T-helper 1 cell treated with Interleukin-12 subunit alpha and Interleukin-12 subunit beta and Interleukin-4 antibody, amounts not matched to agents 30 ng/mL and 1 ng/mL, for 36 hours (primary cell): ENCODE results near the gene IGLL1. TPM values are rescaled to one million over a fixed set of nuclear protein-coding genes. Genes with fewer than 3 reads are reported as not detected.

Experiments
- intact Hi-C: fragments of 100-400 bp; cut with micrococcal nuclease; formaldehyde crosslinking; loops from one replicate; pipeline ENCODE4 v1.15.1; 2024
- total RNA-seq: library from RNA; stranded (reverse); gene quantifications from 2 replicates; pipeline ENCODE4 v1.2.3, GENCODE V29; 2022

The IGLL1 gene
- total RNA-seq, 1 donor from 2014 or later: not detected

- intact Hi-C loops: loop anchor here (10.0 kb wide), 2 partner anchors 217 to 223 kb away; partner anchors contain the start of genes VPREB3 and ZNF70
Observed at GRCh38 chr22:23531283-23531956, 48.7 kb downstream of the IGLL1 start.

- intact Hi-C loops: loop anchor here (10.0 kb wide), 2 partner anchors 216 to 224 kb away; partner anchors contain the start of genes VPREB3 and ZNF70
Observed at GRCh38 chr22:23530766-23531282, 49.3 kb downstream of the IGLL1 start.

- intact Hi-C loops: loop anchor here (10.0 kb wide), 2 partner anchors 215 to 225 kb away; partner anchors contain the start of genes VPREB3 and ZNF70
Observed at GRCh38 chr22:23530106-23530505, 50.0 kb downstream of the IGLL1 start.

GRCh38 chr22:23529166-23530103 lies 50.7 kb downstream of the IGLL1 start:
- intact Hi-C loops: loop anchor here (10.0 kb wide), 2 partner anchors 215 to 225 kb away; partner anchors contain the start of genes VPREB3 and ZNF70

GRCh38 chr22:23527971-23528740 lies 51.9 kb downstream of the IGLL1 start:
- intact Hi-C loops: no loop called here

- intact Hi-C loops: no loop called here
Observed at GRCh38 chr22:23526596-23527316, 53.3 kb downstream of the IGLL1 start.

GRCh38 chr22:23525510-23525909 lies 54.6 kb downstream of the IGLL1 start:
- intact Hi-C loops: no loop called here

- intact Hi-C loops: no loop called here
Observed at GRCh38 chr22:23524226-23524625, 55.9 kb downstream of the IGLL1 start.

- intact Hi-C loops: no loop called here
Observed at GRCh38 chr22:23523713-23524112, 56.4 kb downstream of the IGLL1 start.

Other genes starting within 250 kb of the IGLL1 start
- gene DRICH1, start 52.0 kb upstream of the IGLL1 start, total RNA-seq: 0.98 and 1.4 TPM in 2 replicates
- 33.2 and 34.8 TPM in 2 replicates for gene RGL4, start 110.7 kb upstream of the IGLL1 start, total RNA-seq
- gene ZNF70, start 170.8 kb upstream of the IGLL1 start, total RNA-seq: 2.5 and 2.8 TPM in 2 replicates
- gene VPREB3, start 174.1 kb upstream of the IGLL1 start, total RNA-seq: not detected in 2 replicates
- 0.41 and 0.74 TPM in 2 replicates for gene C22orf15, start 182.7 kb upstream of the IGLL1 start, total RNA-seq
- 44.5 and 51.0 TPM in 2 replicates for gene CHCHD10, start 187.7 kb upstream of the IGLL1 start, total RNA-seq
- 0.27 and 0.49 TPM in 2 replicates for gene MMP11, start 192.6 kb upstream of the IGLL1 start, total RNA-seq
- 77.3 and 79.6 TPM in 2 replicates for gene SMARCB1, start 206.7 kb upstream of the IGLL1 start, total RNA-seq